ENCODE data around the gene LCP1.
"Not testable (repeated sequence)": the region's sequence is repeated elsewhere in the genome, so short reads cannot be mapped to it uniquely, and the experiment has no call there.

Gene LCP1
- long read RNA-seq, transcript LCP1-201 (16 exons, 3,787 nt), result major isoform, 3,443 of 3,947 reads
- long read RNA-seq, partial matches to known transcripts, result 173 of 3,947 reads
- long read RNA-seq, other reads (novel, unspliced or antisense), result 331 of 3,947 reads

GRCh38 chr13:46181840-46182490, at the start of gene LCP1:
TSS of gene LCP1 (minus strand) at chr13:46182177. CDS start at chr13:46159662, 22,515 bp downstream.
- peak within 1 kb of the TSS; percentile 92 for H3K27ac ChIP-seq (replicated peaks)
- H3K27me3 ChIP-seq (ENCODE audit: insufficient read depth, poor library complexity, severe bottlenecking), result no peaks in the 10 kb centered on the region
- peak within 1 kb of the TSS; percentile 41 for H3K4me3 ChIP-seq (replicated peaks; ENCODE audit: insufficient read depth, low read length)
- peak; percentile 93 to 95 for DNase-seq (ENCODE audit: low read depth in 1 of 2, low spot score in 1 of 2)
- TF ChIP-seq SPI1 (IDR thresholded peaks at IDR 0.05; ENCODE audit: borderline replicate concordance, low read depth) (peak; percentile 98), REST (IDR thresholded peaks at IDR 0.05; ENCODE audit: insufficient replicate concordance, low read depth) (peak; percentile 80), CTCF (IDR thresholded peaks at IDR 0.05; ENCODE audit: insufficient read depth, low read length) (no peak), GABPA (IDR thresholded peaks at IDR 0.05; ENCODE audit: low read depth) (no peak), POLR2AphosphoS5 (IDR thresholded peaks at IDR 0.05; ENCODE audit: low read depth) (peak; percentile 93)

- no peak for DNase-seq (ENCODE audit: low read depth in 1 of 2, low spot score in 1 of 2)
- TF ChIP-seq CTCF (IDR thresholded peaks at IDR 0.05; ENCODE audit: insufficient read depth, low read length), result no peak
- no peak for TF ChIP-seq SPI1 (IDR thresholded peaks at IDR 0.05; ENCODE audit: borderline replicate concordance, low read depth)
- no peak for TF ChIP-seq REST (IDR thresholded peaks at IDR 0.05; ENCODE audit: insufficient replicate concordance, low read depth)
- no peak for TF ChIP-seq GABPA (IDR thresholded peaks at IDR 0.05; ENCODE audit: low read depth)
- TF ChIP-seq POLR2AphosphoS5 (IDR thresholded peaks at IDR 0.05; ENCODE audit: low read depth), result no peak
These were observed 47.3 kb upstream of the LCP1 start for GRCh38 chr13:46229251-46229650.

GRCh38 chr13:46220234-46220633, 38.3 kb upstream of the LCP1 start:
- not testable (repeated sequence) for H3K27me3 ChIP-seq (ENCODE audit: insufficient read depth, poor library complexity, severe bottlenecking); DNase-seq (ENCODE audit: low read depth in 1 of 2, low spot score in 1 of 2); H3K27ac ChIP-seq (replicated peaks); H3K4me3 ChIP-seq (replicated peaks; ENCODE audit: insufficient read depth, low read length)

More at GRCh38 chr13:46229251-46229650, 47.3 kb upstream of the LCP1 start:
- Histone ChIP-seq H3K27me3 (ENCODE audit: insufficient read depth, poor library complexity, severe bottlenecking) (no peaks in the 10 kb centered on the region), H3K27ac (replicated peaks) (no peak overlapping the region), H3K4me3 (replicated peaks; ENCODE audit: insufficient read depth, low read length) (no peak overlapping the region)

GRCh38 chr13:46214741-46215140, 32.8 kb upstream of the LCP1 start:
- not testable (repeated sequence) for H3K4me3 ChIP-seq (replicated peaks; ENCODE audit: insufficient read depth, low read length); H3K27ac ChIP-seq (replicated peaks); H3K27me3 ChIP-seq (ENCODE audit: insufficient read depth, poor library complexity, severe bottlenecking); DNase-seq (ENCODE audit: low read depth in 1 of 2, low spot score in 1 of 2)

GRCh38 chr13:46213242-46213641, 31.3 kb upstream of the LCP1 start:
- no peak for DNase-seq (ENCODE audit: low read depth in 1 of 2, low spot score in 1 of 2)
- no peaks in the 10 kb centered on the region for H3K27me3 ChIP-seq (ENCODE audit: insufficient read depth, poor library complexity, severe bottlenecking)
- H3K4me3 ChIP-seq (replicated peaks; ENCODE audit: insufficient read depth, low read length), result no peak overlapping the region
- no peak overlapping the region for H3K27ac ChIP-seq (replicated peaks)
- TF ChIP-seq CTCF (IDR thresholded peaks at IDR 0.05; ENCODE audit: insufficient read depth, low read length) (no peak), GABPA (IDR thresholded peaks at IDR 0.05; ENCODE audit: low read depth) (no peak), REST (IDR thresholded peaks at IDR 0.05; ENCODE audit: insufficient replicate concordance, low read depth) (no peak), SPI1 (IDR thresholded peaks at IDR 0.05; ENCODE audit: borderline replicate concordance, low read depth) (no peak), POLR2AphosphoS5 (IDR thresholded peaks at IDR 0.05; ENCODE audit: low read depth) (no peak)

Data from HL-60 (cell line).